SK-N-SH (cell line): ENCODE measurements around the gene KRT28. TPM values are rescaled to one million over a fixed set of nuclear protein-coding genes. Genes with fewer than 3 reads are reported as not detected.

Experiments used
- CTCF ChIA-PET: fragments of 300-600, 350-600 bp; formaldehyde crosslinking; extraction: SDS; loops from one replicate; lab custom pipeline; 2021; lab: Yijun Ruan, JAX
- POLR2A ChIA-PET: fragments of 350-600 bp; sonication (Branson Sonifier 250); formaldehyde crosslinking; extraction: SDS; loops from one replicate; lab custom pipeline; 2020; ENCODE audit warnings: antibody characterized with exemption, inconsistent platforms; lab: Yijun Ruan, JAX
- DNase-seq: peaks from one replicate; pipeline ENCODE4 v3.0.0; 2012
- H2AFZ ChIP-seq: fragments of 200-600 bp; sonication (generic); 2 replicates; pipeline ENCODE4 v1.8.1; 2016; ENCODE audit warnings: antibody characterized with exemption, mild to moderate bottlenecking, low read depth
- H3F3A ChIP-seq: fragments of 200-600 bp; sonication (generic); replicated peaks from 2 replicates; pipeline ENCODE3; 2016; ENCODE audit warnings: antibody characterized with exemption, mild to moderate bottlenecking; ENCODE audit not compliant: insufficient read depth
- H3K27ac ChIP-seq, 2 experiments: fragments of 200-500 bp in 1 of 2; fragments of 200-600 bp in 1 of 2; sonication (Bioruptor generic) in 1 of 2; sonication (generic), shearing (Covaris generic) in 1 of 2; 2 replicates each; pipeline versions ENCODE4 v1.5.1 to v1.6.1; 2014 to 2016; ENCODE audit warnings: low read depth in 2 of 2, inconsistent platforms in 1 of 2, low read length in 1 of 2, mild to moderate bottlenecking in 1 of 2, mixed read lengths in 1 of 2
- H3K27me3 ChIP-seq: fragments of 200-600 bp; sonication (generic), shearing (Covaris generic); 2 replicates; pipeline ENCODE4 v1.6.1; 2016; ENCODE audit warnings: mixed run types; ENCODE audit not compliant: insufficient read depth
- H3K36me3 ChIP-seq, 2 experiments: fragments of 200-500 bp in 1 of 2; fragments of 200-600 bp in 1 of 2; sonication (Bioruptor generic) in 1 of 2; sonication (generic) in 1 of 2; replicated peaks in 1 of 2; 2 replicates each; pipeline versions ENCODE3 to v1.5.1; 2014 to 2016; ENCODE audit warnings: low read length in 1 of 2, mild to moderate bottlenecking in 1 of 2; ENCODE audit not compliant: insufficient read depth in 2 of 2, control insufficient read depth in 1 of 2
- H3K4me1 ChIP-seq, 2 experiments: fragments of 200-500 bp in 1 of 2; fragments of 200-600 bp in 1 of 2; sonication (Bioruptor generic) in 1 of 2; sonication (generic), shearing (Covaris generic) in 1 of 2; 2 replicates each; pipeline versions ENCODE4 v1.5.1 to v1.6.1; 2014 to 2016; ENCODE audit warnings: low read depth in 1 of 2, low read length in 1 of 2, mixed run types in 1 of 2; ENCODE audit not compliant: insufficient read depth in 2 of 2, control insufficient read depth in 1 of 2
- H3K4me2 ChIP-seq: fragments of 200-600 bp; sonication (generic), shearing (Covaris generic); 2 replicates; pipeline ENCODE4 v1.6.1; 2017; ENCODE audit warnings: mixed run types
- H3K4me3 ChIP-seq, 2 experiments: fragments of 200-500 bp in 1 of 2; fragments of 200-600 bp in 1 of 2; sonication (Bioruptor generic) in 1 of 2; sonication (generic), shearing (Covaris generic) in 1 of 2; 2 replicates each; pipeline versions ENCODE4 v1.5.1 to v1.8.1; 2014 to 2016; ENCODE audit warnings: low read depth in 2 of 2, inconsistent platforms in 1 of 2, low read length in 1 of 2, mild to moderate bottlenecking in 1 of 2, mixed read lengths in 1 of 2, moderate library complexity in 1 of 2
- H3K79me2 ChIP-seq: fragments of 200-600 bp; sonication (generic); 2 replicates; pipeline ENCODE4 v1.8.1; 2017; ENCODE audit warnings: mild to moderate bottlenecking; ENCODE audit not compliant: insufficient read depth
- H3K9ac ChIP-seq: fragments of 200-600 bp; sonication (generic); 2 replicates; pipeline ENCODE4 v1.6.1; 2017; ENCODE audit warnings: mixed run types
- H3K9me2 ChIP-seq: fragments of 200-600 bp; sonication (generic); 2 replicates; pipeline ENCODE4 v1.6.1; 2017; ENCODE audit warnings: mixed run types
- H3K9me3 ChIP-seq: fragments of 200-600 bp; sonication (generic); 2 replicates; pipeline ENCODE4 v1.6.1; 2017; ENCODE audit warnings: mixed run types, mild to moderate bottlenecking, moderate library complexity
- H4K20me1 ChIP-seq: fragments of 200-600 bp; sonication (generic); 2 replicates; pipeline ENCODE4 v1.6.1; 2017; ENCODE audit warnings: mild to moderate bottlenecking, mixed run types; ENCODE audit not compliant: insufficient read depth
- GATA2 ChIP-seq: sonication (generic); formaldehyde crosslinking; IDR thresholded peaks from 2 replicates; pipeline ENCODE4 v1.5.0; 2020; ENCODE audit warnings: mild to moderate bottlenecking, missing genetic modification reagents
- MEF2A ChIP-seq: IDR thresholded peaks from 2 replicates; pipeline ENCODE4 v1.4.0; 2012; ENCODE audit warnings: low read depth, borderline replicate concordance
- MXI1 ChIP-seq: IDR thresholded peaks from 2 replicates; pipeline ENCODE4 v1.6.1; 2012; ENCODE audit warnings: mild to moderate bottlenecking, low read depth, low read length, improper control_type of control experiment
- PBX3 ChIP-seq: IDR thresholded peaks from 2 replicates; pipeline ENCODE4; 2012
- RAD21 ChIP-seq: IDR thresholded peaks from 2 replicates; pipeline ENCODE4 v1.6.1; 2012; ENCODE audit warnings: mild to moderate bottlenecking, low read length
- RCOR1 ChIP-seq: fragments of 150-350 bp; IDR thresholded peaks from 2 replicates; pipeline ENCODE4 v1.6.1; 2017; ENCODE audit warnings: antibody characterized with exemption, low read length
- RXRA ChIP-seq: IDR thresholded peaks from 2 replicates; pipeline ENCODE4 v1.4.0; 2012; ENCODE audit warnings: low read depth, mild to moderate bottlenecking, borderline replicate concordance
- SIN3A ChIP-seq: IDR thresholded peaks from 2 replicates; pipeline ENCODE4 v1.6.1; 2012; ENCODE audit warnings: low read depth, mild to moderate bottlenecking, low read length, moderate library complexity, borderline replicate concordance
- TCF12 ChIP-seq: IDR thresholded peaks from 2 replicates; pipeline ENCODE4 v1.4.0; 2012
- TEAD4 ChIP-seq: IDR thresholded peaks from 2 replicates; pipeline ENCODE4 v1.4.0; 2012; ENCODE audit warnings: mild to moderate bottlenecking, borderline replicate concordance; ENCODE audit not compliant: insufficient read depth
- USF1 ChIP-seq: IDR thresholded peaks from 2 replicates; pipeline ENCODE4 v1.4.0; 2012; ENCODE audit warnings: low read depth, borderline replicate concordance
- WGBS: methylation state at CpG from one replicate; pipeline ENCODE4 v1.1.6; 2017; ENCODE audit warnings: low lambda C conversion rate; 5-methylcytosine and 5-hydroxymethylcytosine counted together
- polyA plus RNA-seq, 3 experiments: library from polyadenylated mRNA; depleted of rRNA; stranded (reverse); fragments of >200 nt; gene quantifications; 2 replicates each; pipeline ENCODE4 v1.2.3, GENCODE V29; 2012
- TF ChIP-seq, protein P1 (sequence below): fragments of 150-350 bp; IDR thresholded peaks from 2 replicates; pipeline ENCODE4 v1.6.1; 2017; ENCODE audit warnings: antibody characterized with exemption, low read length, low read depth, borderline replicate concordance

The KRT28 gene
- polyA plus RNA-seq, 1 of the 3 experiments (the other 2 are of a cell fraction), result not detected

- TF ChIP-seq USF1, result no peak
- TF ChIP-seq TEAD4, result no peak
Observed at GRCh38 chr17:40828454-40829044, 28.8 kb upstream of the KRT28 start (continued).

- H3K27ac ChIP-seq, result no peak overlapping the region
- 62% methylated on average over 7 of the region's 7 CpGs for WGBS
- H3K4me2 ChIP-seq, result no peak overlapping the region
- no peaks in the 10 kb centered on the region for H4K20me1 ChIP-seq
- no peak for DNase-seq
- POLR2A ChIA-PET, result no interaction called here
- no peaks in the 10 kb centered on the region for H3F3A ChIP-seq
- no peak overlapping the region for H2AFZ ChIP-seq
- H3K4me3 ChIP-seq, result no peak overlapping the region
- no peak for TF ChIP-seq PBX3
- H3K36me3 ChIP-seq, result no peaks in the 10 kb centered on the region
- CTCF ChIA-PET, result no interaction called here
- H3K27me3 ChIP-seq, result no peaks in the 10 kb centered on the region
- no peaks in the 10 kb centered on the region for H3K9me2 ChIP-seq
- H3K79me2 ChIP-seq, result no peaks in the 10 kb centered on the region
- no peak overlapping the region for H3K9ac ChIP-seq
- no peaks in the 10 kb centered on the region for H3K4me1 ChIP-seq
- no peaks in the 10 kb centered on the region for H3K9me3 ChIP-seq
Observed at GRCh38 chr17:40827746-40828453, 28.1 kb upstream of the KRT28 start.

- H3K9ac ChIP-seq, result no peak overlapping the region
- TF ChIP-seq GATA2 (CRISPR knock-in tag), result no peak
- no peak for TF ChIP-seq MXI1
- TF ChIP-seq MEF2A, result no peak
- no peak for TF ChIP-seq RAD21
- TF ChIP-seq RCOR1, result no peak
- TF ChIP-seq TCF12, result no peak
- TF ChIP-seq RXRA, result no peak
- no peak for TF ChIP-seq PBX3
- TF ChIP-seq, protein P1, sequence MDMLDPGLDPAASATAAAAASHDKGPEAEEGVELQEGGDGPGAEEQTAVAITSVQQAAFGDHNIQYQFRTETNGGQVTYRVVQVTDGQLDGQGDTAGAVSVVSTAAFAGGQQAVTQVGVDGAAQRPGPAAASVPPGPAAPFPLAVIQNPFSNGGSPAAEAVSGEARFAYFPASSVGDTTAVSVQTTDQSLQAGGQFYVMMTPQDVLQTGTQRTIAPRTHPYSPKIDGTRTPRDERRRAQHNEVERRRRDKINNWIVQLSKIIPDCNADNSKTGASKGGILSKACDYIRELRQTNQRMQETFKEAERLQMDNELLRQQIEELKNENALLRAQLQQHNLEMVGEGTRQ, result no peak
- TF ChIP-seq SIN3A, result no peak
- H3K4me2 ChIP-seq, result no peak overlapping the region
- H3K36me3 ChIP-seq, result no peaks in the 10 kb centered on the region
- ChIA-PET POLR2A (no interaction called here), CTCF (interaction anchor here (1.5 kb wide), 1 partner anchor 840 kb away, joined by 3 read pairs; no protein-coding TSS in a partner anchor)
- H3K4me3 ChIP-seq, result no peak overlapping the region
- WGBS, result 40% methylated on average over 2 of the region's 2 CpGs
- H3K27ac ChIP-seq, result no peak overlapping the region
- H3K9me3 ChIP-seq, result no peaks in the 10 kb centered on the region
- DNase-seq, result no peak
- H2AFZ ChIP-seq, result no peak overlapping the region
- no peaks in the 10 kb centered on the region; the same call in 1 of the 2 replicates for H3K79me2 ChIP-seq
- no peaks in the 10 kb centered on the region for H4K20me1 ChIP-seq
- peaks cover 4% of the 10 kb centered on the region for H3F3A ChIP-seq
- H3K4me1 ChIP-seq, result no peaks in the 10 kb centered on the region
- H3K27me3 ChIP-seq, result no peaks in the 10 kb centered on the region
- H3K9me2 ChIP-seq, result no peaks in the 10 kb centered on the region
Observed at GRCh38 chr17:40825599-40825998, 25.8 kb upstream of the KRT28 start.
